ENCODE measurements around the gene PGLYRP4. TPM values are rescaled to one million over a fixed set of nuclear protein-coding genes. Genes with fewer than 3 reads are reported as not detected.
"Not testable (repeated sequence)": the region's sequence is repeated elsewhere in the genome, so short reads cannot be mapped to it uniquely, and the experiment has no call there.

Gene PGLYRP4
- total RNA-seq, 2 donors from 2014 or later: not detected

GRCh38 chr1:153343811-153344717 is 4.6 kb downstream of the PGLYRP4 start:
- intact Hi-C loops (cut with DNase I): no loop called here
- ATAC-seq (no peak), DNase-seq (no peak)

- DNase-seq (no peak), ATAC-seq (no peak)
- intact Hi-C loops (cut with DNase I): no loop called here
Observed at GRCh38 chr1:153343040-153343681, 5.5 kb downstream of the PGLYRP4 start.

GRCh38 chr1:153342178-153342577 is 6.5 kb downstream of the PGLYRP4 start:
- ATAC-seq (no peak), DNase-seq (no peak)
- intact Hi-C loops (cut with DNase I): no loop called here

- intact Hi-C loops (cut with DNase I): no loop called here
- no peak for ATAC-seq
- no peak for DNase-seq
Observed at GRCh38 chr1:153341431-153341934, 7.2 kb downstream of the PGLYRP4 start.

- ATAC-seq: no peak
- no peak for DNase-seq
- intact Hi-C loops (cut with DNase I): no loop called here
Observed at GRCh38 chr1:153340356-153340755, 8.3 kb downstream of the PGLYRP4 start.

- ATAC-seq (no peak), DNase-seq (no peak)
- intact Hi-C loops (cut with DNase I): no loop called here
Observed at GRCh38 chr1:153339802-153340201, 8.8 kb downstream of the PGLYRP4 start.

- ATAC-seq (no peak), DNase-seq (no peak)
- intact Hi-C loops (cut with DNase I): no loop called here
Observed at GRCh38 chr1:153337980-153338853, 10.4 kb downstream of the PGLYRP4 start.

- DNase-seq: no peak
- intact Hi-C loops (cut with DNase I): no loop called here
- no peak for ATAC-seq
Observed at GRCh38 chr1:153336650-153337049, 12.0 kb downstream of the PGLYRP4 start.

GRCh38 chr1:153333902-153334301 is 14.7 kb downstream of the PGLYRP4 start:
- intact Hi-C loops (cut with DNase I): no loop called here
- DNase-seq: no peak
- ATAC-seq: no peak

GRCh38 chr1:153324912-153325311 is 23.7 kb downstream of the PGLYRP4 start:
- intact Hi-C loops (cut with DNase I): no loop called here
- no peak for ATAC-seq
- no peak for DNase-seq

- no peak for DNase-seq
- intact Hi-C loops (cut with DNase I): no loop called here
- no peak for ATAC-seq
Observed at GRCh38 chr1:153322568-153322967, 26.1 kb downstream of the PGLYRP4 start.

- ATAC-seq; intact Hi-C loops (cut with DNase I); DNase-seq: not testable (repeated sequence)
Observed at GRCh38 chr1:153318145-153318544, 30.5 kb downstream of the PGLYRP4 start.

- intact Hi-C loops (cut with DNase I); ATAC-seq; DNase-seq: not testable (repeated sequence)
Observed at GRCh38 chr1:153316013-153316412, 32.6 kb downstream of the PGLYRP4 start.

GRCh38 chr1:153314388-153314787 is 34.3 kb downstream of the PGLYRP4 start:
- DNase-seq; ATAC-seq; intact Hi-C loops (cut with DNase I): not testable (repeated sequence)

- no peak for DNase-seq
- intact Hi-C loops (cut with DNase I): no loop called here
- no peak for ATAC-seq
Observed at GRCh38 chr1:153313288-153313687, 35.4 kb downstream of the PGLYRP4 start.

- ATAC-seq (no peak), DNase-seq (no peak)
- intact Hi-C loops (cut with DNase I): no loop called here
Observed at GRCh38 chr1:153312570-153313186, 36.0 kb downstream of the PGLYRP4 start, which contains the start of gene PGLYRP3. Gene PGLYRP3 (minus strand): TSS chr1:153312952. CDS start chr1:153310665, 2,287 bp downstream.

GRCh38 chr1:153310526-153310925 is 38.1 kb downstream of the PGLYRP4 start:
- ATAC-seq: no peak
- intact Hi-C loops (cut with DNase I): no loop called here
- DNase-seq: no peak

- no peak for DNase-seq
- no peak for ATAC-seq
- intact Hi-C loops (cut with DNase I): no loop called here
Observed at GRCh38 chr1:153309441-153309840, 39.2 kb downstream of the PGLYRP4 start.

GRCh38 chr1:153308540-153308939 is 40.1 kb downstream of the PGLYRP4 start:
- intact Hi-C loops (cut with DNase I): no loop called here
- ATAC-seq (no peak), DNase-seq (no peak)

Data from left cardiac atrium (tissue), 4 donors.